MM.1S (cell line): Measurements from ENCODE around the gene EP400.

Experiments
- DNase-seq: peaks from one replicate; pipeline ENCODE4 v3.0.0-alpha.2; 2015
- H2AFZ ChIP-seq: fragments of 300-600 bp; sonication (generic); 2 replicates; pipeline ENCODE4 v1.6.0; 2016; ENCODE audit warnings: antibody characterized with exemption, low read length
- H3F3A ChIP-seq: fragments of 300-600 bp; sonication (generic); 2 replicates; pipeline ENCODE4 v1.6.1; 2016; ENCODE audit warnings: mild to moderate bottlenecking, antibody characterized with exemption, low read length, moderate library complexity, mixed read lengths; ENCODE audit not compliant: insufficient read depth
- H3K27ac ChIP-seq: fragments of 300-600 bp; sonication (generic); 2 replicates; pipeline ENCODE4 v1.5.1; 2016; ENCODE audit warnings: mild to moderate bottlenecking, low read length
- H3K27me3 ChIP-seq: fragments of 300-600 bp; sonication (generic); replicated peaks from 2 replicates; pipeline ENCODE4 v1.6.0; 2016; ENCODE audit warnings: low read length; ENCODE audit not compliant: insufficient read depth
- H3K36me3 ChIP-seq: fragments of 300-600 bp; sonication (generic); replicated peaks from 2 replicates; pipeline ENCODE4 v1.6.1; 2016; ENCODE audit warnings: mild to moderate bottlenecking, low read length, mixed read lengths; ENCODE audit not compliant: insufficient read depth
- H3K4me1 ChIP-seq: fragments of 300-600 bp; sonication (generic); 2 replicates; pipeline ENCODE4 v1.6.1; 2016; ENCODE audit warnings: low read length, mixed read lengths
- H3K4me2 ChIP-seq: fragments of 300-600 bp; sonication (generic); 2 replicates; pipeline ENCODE4 v1.6.0; 2016; ENCODE audit warnings: low read depth, low read length
- H3K4me3 ChIP-seq: fragments of 300-600 bp; sonication (generic); 2 replicates; pipeline ENCODE4 v1.5.1; 2016; ENCODE audit warnings: low read length, mixed read lengths
- H3K79me2 ChIP-seq: fragments of 300-600 bp; sonication (generic); 2 replicates; pipeline ENCODE4 v1.6.1; 2016; ENCODE audit warnings: mixed run types, low read length, mixed read lengths
- H3K9ac ChIP-seq: fragments of 300-600 bp; sonication (generic); 2 replicates; pipeline ENCODE4 v1.6.1; 2016; ENCODE audit warnings: low read length, mixed read lengths
- H3K9me2 ChIP-seq: fragments of 300-600 bp; sonication (generic); replicated peaks from 2 replicates; pipeline ENCODE4 v1.6.1; 2016; ENCODE audit warnings: mild to moderate bottlenecking, low read length, mixed read lengths; ENCODE audit not compliant: insufficient read depth
- H3K9me3 ChIP-seq: fragments of 300-600 bp; sonication (generic); replicated peaks from 2 replicates; pipeline ENCODE4 v1.6.1; 2016; ENCODE audit warnings: mild to moderate bottlenecking, low read length, mixed read lengths; ENCODE audit not compliant: insufficient read depth
- H4K20me1 ChIP-seq: fragments of 300-600 bp; sonication (generic); 2 replicates; pipeline ENCODE4 v1.6.1; 2016; ENCODE audit warnings: mild to moderate bottlenecking, low read length, moderate library complexity, mixed read lengths; ENCODE audit not compliant: insufficient read depth
- EZH2 ChIP-seq: fragments of 300-600 bp; sonication (generic); optimal IDR thresholded peaks from 2 replicates; pipeline ENCODE3; 2017; ENCODE audit warnings: low read depth, mild to moderate bottlenecking, antibody characterized with exemption, low read length, mixed read lengths
- EZH2phosphoT487 ChIP-seq: fragments of 300-600 bp; sonication (generic); IDR thresholded peaks from 2 replicates; pipeline ENCODE4 v1.6.1; 2018; ENCODE audit warnings: antibody characterized with exemption, low read length
- TF ChIP-seq, protein P1 (sequence below): fragments of 300-600 bp; sonication (generic); IDR thresholded peaks from 2 replicates; pipeline ENCODE4 v1.5.1; 2016; ENCODE audit warnings: antibody characterized with exemption, low read length, mixed read lengths

EP400 gene

DNA sequence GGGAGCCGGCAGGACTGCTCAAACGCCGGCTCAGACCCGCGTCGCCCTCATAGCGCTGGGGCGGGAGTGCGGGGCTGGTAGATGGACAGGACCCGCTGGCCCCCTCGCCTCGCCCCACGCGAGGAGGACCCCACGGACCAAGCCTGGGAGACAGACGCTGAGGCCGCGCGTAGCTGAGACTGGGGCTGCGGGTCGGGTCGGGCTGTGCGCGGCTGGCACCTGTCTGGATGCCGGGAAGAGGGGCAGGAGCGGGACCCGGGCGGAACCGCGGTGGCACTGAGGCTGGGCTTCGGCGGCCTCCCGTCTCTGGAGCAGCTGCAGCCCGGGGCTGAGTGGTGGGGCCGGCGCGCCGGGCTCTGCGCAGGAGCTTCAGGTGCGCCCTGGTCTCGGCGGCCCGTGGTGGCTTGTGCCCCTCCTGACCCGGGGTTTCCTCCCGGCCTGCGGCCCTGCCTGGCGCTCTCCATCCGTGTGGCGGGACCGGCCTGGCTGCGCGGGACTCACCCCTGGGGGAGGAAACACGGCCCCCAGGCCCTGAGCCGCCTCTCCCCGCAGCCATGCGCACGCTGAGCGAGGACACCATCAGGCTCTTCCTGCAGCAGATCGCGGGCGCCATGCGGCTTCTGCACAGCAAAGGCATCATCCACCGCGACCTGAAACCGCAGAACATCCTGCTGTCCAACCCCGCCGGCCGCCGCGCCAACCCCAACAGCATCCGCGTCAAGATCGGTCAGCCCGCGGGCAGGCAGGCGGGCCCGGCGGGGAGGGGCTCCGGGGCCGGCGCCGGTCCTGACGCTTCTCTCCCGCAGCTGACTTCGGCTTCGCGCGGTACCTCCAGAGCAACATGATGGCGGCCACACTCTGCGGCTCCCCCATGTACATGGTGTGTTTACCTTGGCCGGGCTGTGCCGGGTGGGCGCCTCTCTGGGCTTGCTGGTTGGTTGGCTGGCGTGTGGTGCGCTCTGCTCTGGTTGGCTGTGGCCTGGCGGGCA, 41.4 kb upstream of the EP400 start:
- Histone ChIP-seq H3K79me2 (no peaks in the 10 kb centered on the region), H3K4me1 (no peaks in the 10 kb centered on the region), H3K4me3 (no peak overlapping the region), H3K4me2 (no peak overlapping the region), H3K9ac (no peak overlapping the region), H3K36me3 (no peaks in the 10 kb centered on the region), H4K20me1 (no peaks in the 10 kb centered on the region), H3F3A (no peaks in the 10 kb centered on the region), H2AFZ (no peak overlapping the region), H3K9me3 (no peaks in the 10 kb centered on the region), H3K27me3 (no peaks in the 10 kb centered on the region), H3K27ac (no peak overlapping the region), H3K9me2 (no peaks in the 10 kb centered on the region)
- no peak for TF ChIP-seq EZH2
- TF ChIP-seq EZH2phosphoT487, result no peak
- TF ChIP-seq, protein P1, sequence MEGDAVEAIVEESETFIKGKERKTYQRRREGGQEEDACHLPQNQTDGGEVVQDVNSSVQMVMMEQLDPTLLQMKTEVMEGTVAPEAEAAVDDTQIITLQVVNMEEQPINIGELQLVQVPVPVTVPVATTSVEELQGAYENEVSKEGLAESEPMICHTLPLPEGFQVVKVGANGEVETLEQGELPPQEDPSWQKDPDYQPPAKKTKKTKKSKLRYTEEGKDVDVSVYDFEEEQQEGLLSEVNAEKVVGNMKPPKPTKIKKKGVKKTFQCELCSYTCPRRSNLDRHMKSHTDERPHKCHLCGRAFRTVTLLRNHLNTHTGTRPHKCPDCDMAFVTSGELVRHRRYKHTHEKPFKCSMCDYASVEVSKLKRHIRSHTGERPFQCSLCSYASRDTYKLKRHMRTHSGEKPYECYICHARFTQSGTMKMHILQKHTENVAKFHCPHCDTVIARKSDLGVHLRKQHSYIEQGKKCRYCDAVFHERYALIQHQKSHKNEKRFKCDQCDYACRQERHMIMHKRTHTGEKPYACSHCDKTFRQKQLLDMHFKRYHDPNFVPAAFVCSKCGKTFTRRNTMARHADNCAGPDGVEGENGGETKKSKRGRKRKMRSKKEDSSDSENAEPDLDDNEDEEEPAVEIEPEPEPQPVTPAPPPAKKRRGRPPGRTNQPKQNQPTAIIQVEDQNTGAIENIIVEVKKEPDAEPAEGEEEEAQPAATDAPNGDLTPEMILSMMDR, result no peak
- DNase-seq, result no peak

DNA sequence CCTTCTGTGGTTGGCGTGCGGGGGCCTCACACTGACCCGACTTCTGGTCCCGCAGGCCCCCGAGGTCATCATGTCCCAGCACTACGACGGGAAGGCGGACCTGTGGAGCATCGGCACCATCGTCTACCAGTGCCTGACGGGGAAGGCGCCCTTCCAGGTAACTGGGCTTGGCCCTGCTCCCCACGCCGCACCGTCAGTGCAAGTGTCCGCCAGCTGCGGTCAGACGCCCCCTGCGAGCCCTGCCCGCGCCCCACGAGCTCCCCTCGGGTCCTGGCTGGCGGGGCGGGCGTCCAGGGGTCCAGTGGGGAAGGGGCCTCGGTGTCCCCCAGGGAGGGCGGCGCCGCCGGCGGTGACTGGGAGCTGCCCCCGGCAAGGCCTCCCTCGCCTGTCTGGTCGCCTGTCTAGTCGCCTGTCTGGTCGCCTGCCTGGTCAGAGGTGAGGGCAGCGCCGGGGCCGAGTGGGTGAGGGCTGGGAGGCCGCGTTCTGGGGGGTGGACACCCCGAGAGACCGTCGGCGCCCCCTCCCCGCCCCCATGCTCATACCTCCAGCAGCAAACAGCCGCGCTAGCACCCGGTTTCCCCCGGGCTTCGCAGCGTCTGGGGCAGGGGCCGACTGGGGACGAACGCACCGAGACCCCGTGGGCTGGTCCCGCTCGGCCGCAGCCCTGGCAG, 40.5 kb upstream of the EP400 start:
- no peak overlapping the region for H3K9ac ChIP-seq
- no peaks in the 10 kb centered on the region for H3F3A ChIP-seq
- no peaks in the 10 kb centered on the region for H3K9me3 ChIP-seq
- no peaks in the 10 kb centered on the region for H3K27me3 ChIP-seq
- DNase-seq, result no peak
- H4K20me1 ChIP-seq, result no peaks in the 10 kb centered on the region
- TF ChIP-seq, protein P1, result no peak
- no peak for TF ChIP-seq EZH2
- no peak for TF ChIP-seq EZH2phosphoT487
- no peak overlapping the region for H3K4me2 ChIP-seq
- no peaks in the 10 kb centered on the region for H3K79me2 ChIP-seq
- H3K36me3 ChIP-seq, result no peaks in the 10 kb centered on the region
- no peaks in the 10 kb centered on the region for H3K4me1 ChIP-seq
- no peak overlapping the region for H3K27ac ChIP-seq
- H2AFZ ChIP-seq, result no peak overlapping the region
- no peaks in the 10 kb centered on the region for H3K9me2 ChIP-seq
- no peak overlapping the region for H3K4me3 ChIP-seq

DNA sequence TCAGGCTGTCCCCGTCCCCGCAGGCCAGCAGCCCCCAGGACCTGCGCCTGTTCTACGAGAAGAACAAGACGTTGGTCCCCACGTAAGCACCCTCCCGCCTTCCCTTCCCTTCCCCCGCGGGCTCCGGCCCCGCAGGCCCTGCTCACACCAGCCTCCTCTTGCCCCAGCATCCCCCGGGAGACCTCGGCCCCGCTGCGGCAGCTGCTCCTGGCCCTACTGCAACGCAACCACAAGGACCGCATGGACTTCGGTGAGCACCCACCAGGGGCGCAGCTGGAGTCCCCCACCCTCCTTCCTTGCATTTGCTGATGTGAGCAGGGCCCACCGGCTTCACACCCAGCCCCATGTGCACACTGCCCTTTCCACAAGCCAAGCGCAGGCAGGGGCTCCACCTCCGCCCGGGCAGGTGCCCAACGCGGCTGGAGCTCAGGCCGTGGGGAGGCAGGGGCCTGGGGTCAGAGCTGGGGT, 40.0 kb upstream of the EP400 start:
- Histone ChIP-seq H3K4me3 (no peak overlapping the region), H3F3A (no peaks in the 10 kb centered on the region), H2AFZ (no peak overlapping the region), H3K36me3 (no peaks in the 10 kb centered on the region), H3K79me2 (no peaks in the 10 kb centered on the region), H3K4me1 (no peaks in the 10 kb centered on the region), H3K4me2 (no peak overlapping the region), H3K9ac (no peak overlapping the region), H4K20me1 (no peaks in the 10 kb centered on the region), H3K9me2 (no peaks in the 10 kb centered on the region), H3K27ac (no peak overlapping the region), H3K9me3 (no peaks in the 10 kb centered on the region), H3K27me3 (no peaks in the 10 kb centered on the region)
- no peak for TF ChIP-seq EZH2
- TF ChIP-seq, protein P1, result no peak
- TF ChIP-seq EZH2phosphoT487, result no peak
- no peak for DNase-seq
